GM19099 (cell line): ENCODE results near the gene OTUB2.

Source experiments
- POLR2A ChIP-seq: IDR thresholded peaks from 3 replicates; pipeline ENCODE4 v1.6.1; 2011; ENCODE audit warnings: low read depth; ENCODE audit not compliant: insufficient read length; ENCODE audit errors: extremely low read depth

Gene OTUB2

DNA sequence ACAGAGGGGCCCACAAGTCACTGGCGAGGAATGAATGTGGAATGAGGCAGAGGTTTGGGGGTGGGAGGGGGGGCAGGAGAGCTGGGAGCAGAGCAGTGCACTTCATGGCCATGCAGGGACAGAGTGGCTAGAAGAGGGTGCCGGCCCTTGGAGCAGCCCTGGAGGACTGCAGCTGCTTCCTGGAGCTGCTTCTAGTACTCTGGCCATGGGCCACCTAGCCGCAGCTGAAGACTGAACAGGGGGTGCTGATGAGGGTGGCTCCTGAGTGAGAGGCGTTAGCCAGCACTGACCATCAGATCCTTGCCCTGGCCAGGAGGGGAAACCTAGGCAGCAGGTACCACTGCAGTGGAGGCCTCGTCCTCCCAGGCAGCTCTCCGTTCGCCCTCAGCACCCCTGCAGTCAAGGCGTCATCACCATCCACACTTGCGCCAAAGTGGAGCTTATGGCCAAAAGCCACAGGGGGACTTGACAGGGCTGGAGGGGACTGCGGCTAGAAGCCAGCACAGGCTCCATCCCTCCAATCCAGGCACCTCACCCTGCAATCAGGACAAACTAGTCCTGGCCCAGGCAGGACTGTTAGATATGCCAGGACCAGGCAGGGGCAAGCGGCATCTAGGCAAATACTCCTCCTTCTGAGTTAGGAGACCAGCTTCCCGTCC lies 16.4 kb downstream of the OTUB2 start:
- TF ChIP-seq POLR2A, result no peak

GRCh38 chr14:94043111-94043755 lies 17.1 kb downstream of the OTUB2 start:
- no peak for TF ChIP-seq POLR2A

GRCh38 chr14:94043756-94044475 lies 17.8 kb downstream of the OTUB2 start:
- no peak for TF ChIP-seq POLR2A

DNA sequence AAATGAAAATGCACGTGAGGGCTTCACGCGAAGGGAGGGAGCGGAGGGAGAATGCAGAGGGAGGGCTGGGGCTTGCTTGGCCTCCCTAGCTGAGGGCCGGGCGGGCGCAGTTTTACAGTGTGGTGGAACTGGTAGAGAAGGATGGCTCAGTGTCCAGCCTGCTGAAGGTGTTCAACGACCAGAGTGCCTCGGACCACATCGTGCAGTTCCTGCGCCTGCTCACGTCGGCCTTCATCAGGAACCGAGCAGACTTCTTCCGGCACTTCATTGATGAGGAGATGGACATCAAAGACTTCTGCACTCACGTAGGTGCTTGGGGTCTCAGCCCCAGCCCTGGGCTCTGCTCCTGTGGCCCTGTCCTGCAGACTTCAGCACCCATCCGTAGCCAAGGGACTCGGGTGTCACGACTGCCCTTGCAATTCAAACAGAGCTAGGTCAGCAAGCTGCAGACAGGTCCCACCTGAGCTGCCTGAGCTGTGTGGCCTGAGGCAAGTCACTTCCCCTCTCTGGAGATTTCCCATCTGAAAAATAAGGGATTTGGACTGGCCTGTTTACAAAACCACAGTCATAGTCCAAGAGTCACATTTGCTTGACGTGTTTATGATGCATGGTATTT lies 18.4 kb downstream of the OTUB2 start:
- no peak for TF ChIP-seq POLR2A

GRCh38 chr14:94045101-94045500 lies 19.0 kb downstream of the OTUB2 start:
- no peak for TF ChIP-seq POLR2A

DNA sequence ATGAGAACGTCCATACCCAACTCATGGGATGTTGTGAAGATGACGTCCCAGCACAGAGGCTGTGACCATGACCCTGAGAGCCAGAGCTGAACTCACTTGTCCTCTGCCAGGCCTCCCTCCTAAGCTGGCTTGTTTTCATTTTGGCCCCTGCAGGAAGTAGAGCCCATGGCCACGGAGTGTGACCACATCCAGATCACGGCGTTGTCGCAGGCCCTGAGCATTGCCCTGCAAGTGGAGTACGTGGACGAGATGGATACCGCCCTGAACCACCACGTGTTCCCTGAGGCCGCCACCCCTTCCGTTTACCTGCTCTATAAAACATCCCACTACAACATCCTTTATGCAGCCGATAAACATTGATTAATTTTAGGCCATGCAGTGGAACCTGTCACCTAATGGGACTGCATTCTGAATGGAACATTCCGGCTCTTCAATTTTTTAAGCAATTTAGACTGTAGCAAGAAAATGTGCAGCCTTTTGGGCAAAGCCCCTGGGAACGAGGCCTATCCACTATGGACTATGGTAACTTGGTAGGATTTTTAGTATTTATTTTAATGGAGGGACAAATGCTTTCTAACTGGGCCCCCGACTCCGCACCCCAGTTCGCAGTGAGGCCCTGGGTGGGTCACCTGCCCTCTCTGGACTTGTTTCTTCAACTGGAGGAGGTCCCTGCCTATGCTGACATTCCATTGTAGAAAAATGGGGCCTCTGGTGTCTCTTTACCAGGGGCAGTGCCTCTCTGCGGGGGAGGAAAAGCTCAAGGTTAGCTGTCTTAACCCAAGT lies 19.6 kb downstream of the OTUB2 start:
- TF ChIP-seq POLR2A, result no peak

- TF ChIP-seq POLR2A, result no peak
These were observed 20.6 kb downstream of the OTUB2 start for GRCh38 chr14:94046696-94047250.

DNA sequence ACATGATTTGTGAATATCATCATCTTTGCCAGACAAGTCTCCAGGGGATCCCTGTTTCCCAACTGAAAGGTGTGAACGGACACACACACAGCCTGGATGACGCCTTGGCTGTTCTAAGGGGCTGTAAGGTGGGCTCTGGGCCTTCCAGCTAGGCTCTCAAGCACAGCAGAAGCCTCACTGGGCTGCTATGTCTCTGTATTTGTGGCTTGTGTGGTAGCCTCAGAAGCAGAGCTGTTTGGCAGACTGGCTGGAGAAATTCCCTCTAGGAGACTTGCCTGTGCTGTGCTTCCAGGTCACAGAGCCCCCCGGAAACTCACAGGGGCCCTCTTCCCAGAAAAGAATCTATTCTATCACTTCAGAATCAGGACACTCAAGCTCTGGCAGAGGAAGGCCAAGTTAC lies 21.4 kb downstream of the OTUB2 start:
- TF ChIP-seq POLR2A, result no peak

DNA sequence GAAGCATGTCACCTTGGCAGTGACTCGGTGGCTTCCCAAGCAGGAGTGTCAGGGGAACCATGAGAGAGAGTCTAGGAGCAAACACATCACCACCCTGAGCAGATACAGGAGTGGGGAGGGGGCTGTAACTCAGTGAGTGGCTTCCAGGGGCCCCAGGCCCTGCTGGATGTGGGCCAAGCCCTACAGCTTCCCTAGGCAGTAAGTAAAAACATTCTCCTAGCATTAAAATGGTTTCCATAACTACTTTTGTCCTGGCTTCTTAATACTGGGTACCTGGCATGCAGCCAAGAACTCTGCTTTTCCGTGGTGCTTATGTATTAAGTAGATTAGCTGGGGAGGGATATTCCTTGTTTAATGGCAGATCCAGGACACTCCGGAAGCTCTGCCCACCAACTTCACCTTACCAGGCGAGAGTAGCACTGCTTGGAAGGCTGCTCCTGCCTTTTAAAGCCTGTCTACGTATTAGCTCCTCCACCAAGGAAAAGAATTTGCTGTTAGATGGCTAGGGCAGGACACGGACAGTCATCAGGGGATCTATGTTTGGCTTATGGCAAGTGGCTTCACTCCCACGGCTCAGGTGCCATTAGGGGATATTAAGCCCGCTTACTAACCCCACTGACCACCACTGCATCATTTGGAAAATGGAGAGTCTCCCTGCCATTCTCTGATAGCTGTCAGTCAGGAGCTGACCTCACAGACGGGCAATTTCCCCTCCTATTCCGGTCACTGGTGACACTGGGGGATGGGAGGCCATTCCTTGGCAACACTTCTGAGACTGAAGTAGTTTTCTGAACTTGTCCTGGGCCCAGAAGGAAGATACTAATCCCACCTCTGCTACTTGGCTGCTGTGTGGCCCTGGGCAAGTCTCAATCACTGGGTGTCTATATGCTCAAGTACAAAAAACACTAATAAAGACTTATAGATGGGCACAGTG lies 22.8 kb downstream of the OTUB2 start:
- TF ChIP-seq POLR2A, result no peak

GRCh38 chr14:94049625-94050023 lies 23.5 kb downstream of the OTUB2 start:
- no peak for TF ChIP-seq POLR2A

- no peak for TF ChIP-seq POLR2A
These were observed 24.2 kb downstream of the OTUB2 start for GRCh38 chr14:94050231-94050880.

DNA sequence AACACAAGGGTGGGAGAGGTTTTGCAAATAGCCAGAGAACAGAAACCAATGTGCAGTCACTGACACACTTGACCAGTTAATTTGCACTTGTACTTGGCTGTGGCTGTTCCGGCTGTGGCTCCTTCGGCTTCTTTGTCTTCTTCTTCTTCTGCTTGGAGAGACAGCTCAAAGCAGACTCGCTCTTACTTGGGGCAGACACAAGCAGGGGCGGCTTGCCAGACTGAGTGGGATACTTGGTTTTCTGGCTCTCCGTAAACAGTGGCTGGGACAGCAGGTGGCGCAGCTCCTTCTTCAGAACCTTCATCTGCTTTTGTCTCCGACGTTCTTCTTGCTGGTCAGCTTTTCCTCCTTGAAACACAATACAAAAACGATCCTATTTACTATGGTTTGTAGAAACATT lies 25.0 kb downstream of the OTUB2 start:
- TF ChIP-seq POLR2A, result no peak

- no peak for TF ChIP-seq POLR2A
These were observed 25.6 kb downstream of the OTUB2 start for GRCh38 chr14:94051779-94052178.
